CD4-positive, alpha-beta T cell (primary cell): ENCODE results near the gene RBM33. TPM values are rescaled to one million over a fixed set of nuclear protein-coding genes. Genes with fewer than 3 reads are reported as not detected.
A peak's percentile ranks its signal among the peaks of the same experiment; 100 is the strongest.

ENCODE experiments used
- ATAC-seq: fragments of 200-7000 bp; cut with Tn5 transposase; one replicate; pipeline ENCODE4 v1.10.0; 2022; ENCODE audit warnings: mild to moderate bottlenecking; ENCODE audit not compliant: poor library complexity
- CTCF ChIA-PET: fragments of 350-600 bp; sonication (Branson Sonifier 250); formaldehyde crosslinking; loops from one replicate; lab custom pipeline; 2021; ENCODE audit warnings: antibody characterized with exemption, inconsistent platforms; lab: Charles Lee
- POLR2A ChIA-PET: fragments of 350-600 bp; sonication (Branson Sonifier 250); formaldehyde crosslinking; loops from one replicate; lab custom pipeline; 2021; ENCODE audit warnings: antibody characterized with exemption, inconsistent platforms; lab: Charles Lee
- DNase-seq, 14 experiments: peaks; one replicate each; pipeline ENCODE4 v3.0.0-alpha.2; 2013 to 2020; ENCODE audit warnings: mixed read lengths in 2 of 14
- H3K27ac ChIP-seq, 2 donors: one replicate each; pipeline versions ENCODE4 v1.5.1 to v1.7.0; 2013; ENCODE audit warnings: low read length in 2 of 2, low read depth in 1 of 2, mild to moderate bottlenecking in 1 of 2
- H3K27me3 ChIP-seq, 2 experiments: 1 replicate in 1 of 2; 2 replicates in 1 of 2; pipeline versions ENCODE4 v1.6.1 to v1.7.0; 2013; ENCODE audit warnings: low read length in 2 of 2, control low read depth in 1 of 2, mild to moderate bottlenecking in 1 of 2, moderate library complexity in 1 of 2; ENCODE audit not compliant: insufficient read depth in 2 of 2, control insufficient read depth in 1 of 2
- H3K36me3 ChIP-seq: one replicate; pipeline ENCODE4 v1.6.1; 2013; ENCODE audit warnings: low read length, control low read depth; ENCODE audit not compliant: insufficient read depth
- H3K4me1 ChIP-seq: one replicate; pipeline ENCODE4 v1.6.1; 2013; ENCODE audit warnings: low read length, control low read depth; ENCODE audit not compliant: insufficient read depth
- H3K4me3 ChIP-seq: one replicate; pipeline ENCODE4 v1.5.1; 2013; ENCODE audit warnings: mild to moderate bottlenecking, low read length, moderate library complexity
- H3K9me3 ChIP-seq, 2 experiments: 1 replicate in 1 of 2; 2 replicates in 1 of 2; pipeline versions ENCODE4 v1.6.1 to v1.7.0; 2013; ENCODE audit warnings: low read length in 2 of 2, mild to moderate bottlenecking in 2 of 2, control low read depth in 1 of 2, moderate library complexity in 1 of 2; ENCODE audit not compliant: control insufficient read depth in 1 of 2, insufficient read depth in 1 of 2
- H3K27ac Mint-ChIP-seq: one replicate; pipeline ENCODE4 v1.8.0; 2020; ENCODE audit warnings: mixed read lengths
- H3K27me3 Mint-ChIP-seq: one replicate; pipeline ENCODE4 v1.8.0; 2021; ENCODE audit warnings: mixed read lengths
- H3K36me3 Mint-ChIP-seq: one replicate; pipeline ENCODE4 v1.8.0; 2021; ENCODE audit warnings: low read depth, mixed read lengths
- H3K4me1 Mint-ChIP-seq: one replicate; pipeline ENCODE4 v1.8.0; 2021; ENCODE audit warnings: low read depth, mixed read lengths
- H3K4me3 Mint-ChIP-seq: one replicate; pipeline ENCODE4 v1.8.0; 2020; ENCODE audit warnings: mild to moderate bottlenecking, mixed read lengths
- H3K9me3 Mint-ChIP-seq: one replicate; pipeline ENCODE4 v1.8.0; 2020; ENCODE audit warnings: mixed read lengths
- intact Hi-C, 2 experiments: fragments of 100-400 bp; cut with DNase I in 1 of 2; cut with micrococcal nuclease in 1 of 2; formaldehyde crosslinking; loops; one replicate each; pipeline versions ENCODE4 v1.15.1 to v1.9.0; 2023 to 2025; cut with DNase I, micrococcal nuclease
- total RNA-seq, 174 experiments: library from RNA in 2 of 174; stranded (reverse) in 2 of 174; gene quantifications; one replicate each; pipeline ENCODE4 v1.2.3 and lab custom pipeline; 2021 to 2026
- TF ChIP-seq, protein P1 (sequence below): fragments of 200-600 bp; IDR thresholded peaks from one replicate; pipeline ENCODE4 v1.8.0; 2022; ENCODE audit warnings: antibody characterized with exemption, mild to moderate bottlenecking

The RBM33 gene
- total RNA-seq, 2 experiments from 2014 or later: 178 to 184 TPM

DNA sequence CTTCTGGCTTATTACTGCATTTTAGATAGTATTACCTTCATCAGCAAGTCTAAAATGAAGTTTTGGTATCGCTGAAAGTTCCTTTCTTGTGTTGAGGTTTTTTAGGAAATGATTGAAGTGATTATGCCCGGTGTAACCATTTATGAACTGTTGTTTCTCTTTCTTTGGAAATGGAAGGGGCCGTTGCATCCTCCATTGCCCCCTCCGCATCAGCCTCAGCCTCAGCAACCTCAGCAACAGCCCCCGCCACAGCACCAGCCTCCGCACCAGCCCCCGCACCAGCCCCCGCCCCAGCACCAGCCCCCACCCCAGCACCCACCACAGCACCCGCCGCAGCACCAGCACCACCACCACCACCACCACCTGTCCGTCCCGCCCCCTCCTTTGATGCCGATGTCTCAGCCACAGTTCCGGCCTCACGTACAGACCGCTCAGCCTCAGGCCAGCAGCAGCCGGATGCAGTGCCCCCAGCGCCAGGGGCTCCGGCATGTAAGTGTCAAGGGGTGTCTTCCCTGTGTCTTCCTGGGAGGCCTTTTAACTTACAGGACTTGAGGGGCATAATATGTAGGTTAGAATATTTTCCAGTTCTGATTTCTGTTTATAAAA lies 95.2 kb downstream of the RBM33 start:
- H3K4me1 ChIP-seq: peaks cover 8% of the 10 kb centered on the region
- H3K27ac ChIP-seq: no peak overlapping the region
- Mint-ChIP-seq H3K4me1 (peaks cover 58% of the 10 kb centered on the region), H3K27ac (peak overlapping the region; percentile 64), H3K4me3 (peak overlapping the region; percentile 20), H3K27me3 (no peaks in the 10 kb centered on the region), H3K36me3 (peaks cover 91% of the 10 kb centered on the region), H3K9me3 (no peaks in the 10 kb centered on the region)
- TF ChIP-seq, protein P1, sequence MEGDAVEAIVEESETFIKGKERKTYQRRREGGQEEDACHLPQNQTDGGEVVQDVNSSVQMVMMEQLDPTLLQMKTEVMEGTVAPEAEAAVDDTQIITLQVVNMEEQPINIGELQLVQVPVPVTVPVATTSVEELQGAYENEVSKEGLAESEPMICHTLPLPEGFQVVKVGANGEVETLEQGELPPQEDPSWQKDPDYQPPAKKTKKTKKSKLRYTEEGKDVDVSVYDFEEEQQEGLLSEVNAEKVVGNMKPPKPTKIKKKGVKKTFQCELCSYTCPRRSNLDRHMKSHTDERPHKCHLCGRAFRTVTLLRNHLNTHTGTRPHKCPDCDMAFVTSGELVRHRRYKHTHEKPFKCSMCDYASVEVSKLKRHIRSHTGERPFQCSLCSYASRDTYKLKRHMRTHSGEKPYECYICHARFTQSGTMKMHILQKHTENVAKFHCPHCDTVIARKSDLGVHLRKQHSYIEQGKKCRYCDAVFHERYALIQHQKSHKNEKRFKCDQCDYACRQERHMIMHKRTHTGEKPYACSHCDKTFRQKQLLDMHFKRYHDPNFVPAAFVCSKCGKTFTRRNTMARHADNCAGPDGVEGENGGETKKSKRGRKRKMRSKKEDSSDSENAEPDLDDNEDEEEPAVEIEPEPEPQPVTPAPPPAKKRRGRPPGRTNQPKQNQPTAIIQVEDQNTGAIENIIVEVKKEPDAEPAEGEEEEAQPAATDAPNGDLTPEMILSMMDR: no peak
- no peaks in the 10 kb centered on the region for H3K9me3 ChIP-seq
- DNase-seq (peak in 3 of 14 experiments; percentile 12 to 31 (median 24)), ATAC-seq (peak; percentile 44)
- ChIA-PET POLR2A (no interaction called here), CTCF (interaction anchor here (2.6 kb wide), 1 partner anchor 141 kb away, joined by 11 read pairs; no protein-coding TSS in a partner anchor)
- H3K27me3 ChIP-seq: no peaks in the 10 kb centered on the region
- H3K4me3 ChIP-seq: no peak overlapping the region
- H3K36me3 ChIP-seq: peaks cover 69% of the 10 kb centered on the region
- intact Hi-C loops: loop anchor here (1.0 to 10.0 kb wide), 3 partner anchors 25 to 815 kb away; no protein-coding TSS in a partner anchor

DNA sequence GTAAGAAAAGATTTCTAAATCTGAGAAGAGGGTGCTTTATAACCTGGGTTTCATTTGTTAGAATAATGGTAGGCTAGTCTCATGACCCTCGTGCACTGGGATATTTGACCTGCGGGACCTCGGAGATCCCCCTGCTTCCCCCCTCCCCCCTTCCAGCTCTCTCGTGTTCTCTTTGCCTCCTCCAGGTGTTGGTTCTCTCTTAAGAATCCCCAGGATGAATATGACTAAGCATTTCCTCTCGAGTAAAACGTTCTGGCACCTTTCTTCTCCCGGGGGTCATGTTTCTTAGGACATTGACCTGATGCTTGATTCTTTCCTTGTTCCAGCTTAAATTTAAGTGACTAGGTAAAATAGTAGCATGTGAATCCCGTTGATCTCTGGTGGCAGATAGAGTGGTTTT lies 96.6 kb downstream of the RBM33 start:
- peaks cover 93% of the 10 kb centered on the region for H3K36me3 Mint-ChIP-seq
- ATAC-seq (no peak), DNase-seq (no peak)
- CTCF ChIA-PET: interaction anchor here (2.6 kb wide), 1 partner anchor 142 kb away, joined by 11 read pairs; no protein-coding TSS in a partner anchor
- TF ChIP-seq, protein P1: no peak
- POLR2A ChIA-PET: interaction anchor here (1.3 kb wide), 1 partner anchor 21 kb away, joined by 3 read pairs; no protein-coding TSS in a partner anchor
- H3K9me3 ChIP-seq: no peaks in the 10 kb centered on the region
- H3K36me3 ChIP-seq: peaks cover 83% of the 10 kb centered on the region
- H3K27me3 ChIP-seq: no peaks in the 10 kb centered on the region
- H3K4me3 ChIP-seq: no peak overlapping the region
- intact Hi-C loops: no loop called here
- H3K9me3 Mint-ChIP-seq: no peaks in the 10 kb centered on the region
- H3K27ac Mint-ChIP-seq: peak overlapping the region; percentile 64
- H3K27ac ChIP-seq: no peak overlapping the region
- no peaks in the 10 kb centered on the region for H3K27me3 Mint-ChIP-seq
- H3K4me1 Mint-ChIP-seq: peaks cover 58% of the 10 kb centered on the region
- no peak overlapping the region for H3K4me3 Mint-ChIP-seq
- H3K4me1 ChIP-seq: peaks cover 8% of the 10 kb centered on the region

DNA sequence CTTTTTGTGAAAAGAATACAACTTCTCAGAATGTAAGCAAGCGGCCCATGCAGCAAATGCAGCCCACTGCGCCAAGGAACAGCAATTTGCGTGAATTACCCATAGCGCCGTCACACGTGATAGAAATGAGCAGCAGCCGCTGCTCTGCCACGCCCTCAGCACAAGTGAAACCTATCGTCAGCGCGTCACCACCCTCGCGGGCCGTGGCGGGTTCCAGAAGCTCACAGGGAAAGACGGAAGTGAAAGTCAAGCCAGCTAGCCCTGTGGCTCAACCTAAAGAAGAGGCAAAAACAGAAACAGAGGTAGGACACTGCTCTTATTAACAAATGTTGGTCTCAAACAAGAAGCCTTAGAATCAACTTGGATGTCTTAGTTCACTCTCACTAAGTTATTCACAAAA lies 97.3 kb downstream of the RBM33 start:
- Mint-ChIP-seq H3K4me1 (peaks cover 62% of the 10 kb centered on the region), H3K27ac (peak overlapping the region; percentile 33), H3K36me3 (peaks cover 99% of the 10 kb centered on the region), H3K27me3 (no peaks in the 10 kb centered on the region), H3K9me3 (no peaks in the 10 kb centered on the region), H3K4me3 (peak overlapping the region; percentile 11)
- no peak overlapping the region for H3K27ac ChIP-seq
- H3K4me1 ChIP-seq: peaks cover 8% of the 10 kb centered on the region
- H3K27me3 ChIP-seq: no peaks in the 10 kb centered on the region
- DNase-seq (peak in 3 of 14 experiments; percentile 50 to 77 (median 51)), ATAC-seq (no peak)
- CTCF ChIA-PET: no interaction called here
- no peak overlapping the region for H3K4me3 ChIP-seq
- POLR2A ChIA-PET: no interaction called here
- peaks cover 90% of the 10 kb centered on the region for H3K36me3 ChIP-seq
- intact Hi-C loops: no loop called here
- TF ChIP-seq, protein P1: no peak
- no peaks in the 10 kb centered on the region for H3K9me3 ChIP-seq
